C4-2B (cell line): ENCODE results near the gene SCNN1A.

Experiments used
- ZFX ChIP-seq: fragments of 450-650 bp; IDR thresholded peaks from 2 replicates; pipeline ENCODE4 v1.6.1; 2017
- TF ChIP-seq, protein P1 (sequence below): fragments of 450-650 bp; conservative IDR thresholded peaks from 2 replicates; pipeline ENCODE4 v1.5.1; 2017; ENCODE audit warnings: mild to moderate bottlenecking

DNA sequence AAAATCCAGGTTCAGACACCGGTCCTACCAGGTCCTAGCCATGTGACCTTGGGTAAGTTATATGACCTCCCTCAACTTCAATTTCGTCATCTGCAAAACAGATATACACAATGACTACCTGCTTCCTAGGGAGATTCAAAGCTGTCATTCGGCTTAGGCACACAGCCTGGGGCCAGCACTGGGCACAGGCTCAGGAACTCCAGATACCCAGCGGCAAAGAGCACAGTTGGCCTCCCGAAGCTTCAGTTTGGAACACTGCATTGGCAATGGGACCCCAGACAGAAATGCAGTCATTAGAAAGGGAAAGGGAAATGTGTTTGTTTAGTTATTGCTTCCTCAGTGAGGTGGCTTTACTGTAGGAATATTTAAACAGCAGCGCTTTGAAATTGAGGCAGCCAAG, 53.5 kb downstream of the SCNN1A start:
- TF ChIP-seq, protein P1, sequence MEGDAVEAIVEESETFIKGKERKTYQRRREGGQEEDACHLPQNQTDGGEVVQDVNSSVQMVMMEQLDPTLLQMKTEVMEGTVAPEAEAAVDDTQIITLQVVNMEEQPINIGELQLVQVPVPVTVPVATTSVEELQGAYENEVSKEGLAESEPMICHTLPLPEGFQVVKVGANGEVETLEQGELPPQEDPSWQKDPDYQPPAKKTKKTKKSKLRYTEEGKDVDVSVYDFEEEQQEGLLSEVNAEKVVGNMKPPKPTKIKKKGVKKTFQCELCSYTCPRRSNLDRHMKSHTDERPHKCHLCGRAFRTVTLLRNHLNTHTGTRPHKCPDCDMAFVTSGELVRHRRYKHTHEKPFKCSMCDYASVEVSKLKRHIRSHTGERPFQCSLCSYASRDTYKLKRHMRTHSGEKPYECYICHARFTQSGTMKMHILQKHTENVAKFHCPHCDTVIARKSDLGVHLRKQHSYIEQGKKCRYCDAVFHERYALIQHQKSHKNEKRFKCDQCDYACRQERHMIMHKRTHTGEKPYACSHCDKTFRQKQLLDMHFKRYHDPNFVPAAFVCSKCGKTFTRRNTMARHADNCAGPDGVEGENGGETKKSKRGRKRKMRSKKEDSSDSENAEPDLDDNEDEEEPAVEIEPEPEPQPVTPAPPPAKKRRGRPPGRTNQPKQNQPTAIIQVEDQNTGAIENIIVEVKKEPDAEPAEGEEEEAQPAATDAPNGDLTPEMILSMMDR = no peak
- no peak for TF ChIP-seq ZFX
